GM19023 (cell line): ENCODE data around the gene ECT2L.

Experiments
- ATAC-seq: cut with Tn5 transposase; IDR thresholded peaks from one replicate; pipeline ENCODE4 v1.9.1; 2021; ENCODE audit warnings: mild to moderate bottlenecking, moderate library complexity; ENCODE audit not compliant: unreplicated experiment

ECT2L gene

DNA sequence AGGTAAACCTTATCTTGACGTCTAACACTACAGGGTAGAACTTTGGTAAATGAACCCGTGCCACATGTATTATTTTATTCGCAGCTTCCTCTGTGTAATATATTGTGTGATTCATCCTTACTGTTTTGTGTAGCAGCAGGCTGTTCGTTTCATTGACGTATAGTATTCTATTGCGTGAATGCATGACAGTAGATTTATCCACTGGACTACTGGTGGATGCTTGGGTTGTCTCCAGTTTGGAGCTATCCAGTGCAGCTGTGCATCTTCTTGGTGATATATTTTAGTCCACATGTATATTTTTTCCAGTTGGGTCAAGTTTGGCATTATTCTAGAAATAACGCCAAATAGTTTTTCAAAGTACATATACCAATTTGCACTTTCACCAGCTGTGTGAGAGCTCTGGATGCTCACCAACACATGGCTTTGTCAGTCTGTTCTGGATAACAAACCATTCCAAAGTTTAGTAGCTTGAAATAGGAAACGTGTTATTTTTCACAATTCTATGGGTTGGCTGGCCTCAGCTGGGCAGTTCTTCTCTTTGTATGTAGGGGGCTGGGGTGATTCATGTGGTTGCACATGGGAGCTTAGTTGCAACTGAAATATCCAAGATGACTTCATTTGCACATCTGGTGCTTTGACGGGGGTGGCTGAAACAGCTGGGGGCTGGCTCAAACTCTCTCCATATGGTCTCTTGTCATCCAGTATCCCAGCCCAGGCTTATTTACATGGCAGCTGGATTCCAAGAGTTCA lies 9.3 kb downstream of the ECT2L start:
- ATAC-seq = no peak

GRCh38 chr6:138806889-138807288 lies 11.0 kb downstream of the ECT2L start:
- ATAC-seq = no peak

DNA sequence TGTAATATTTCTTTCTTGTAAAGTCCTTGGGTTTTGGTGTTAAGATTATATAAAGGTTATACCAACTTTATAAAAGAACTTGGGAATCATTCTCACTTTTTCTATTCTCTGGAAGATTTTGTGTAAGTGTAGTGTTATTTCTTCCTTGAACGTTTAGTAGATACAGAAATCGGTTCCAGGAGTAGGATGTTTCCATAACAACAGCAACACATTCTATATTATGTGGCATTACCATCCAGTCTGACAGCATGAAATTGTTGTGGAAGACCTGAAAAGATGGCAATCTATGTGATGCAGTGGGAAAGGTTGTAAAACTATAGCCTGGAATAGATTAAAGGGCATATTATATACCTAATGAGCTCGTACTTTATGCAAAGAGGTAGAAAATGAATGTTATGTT lies 13.8 kb downstream of the ECT2L start:
- no peak for ATAC-seq

DNA sequence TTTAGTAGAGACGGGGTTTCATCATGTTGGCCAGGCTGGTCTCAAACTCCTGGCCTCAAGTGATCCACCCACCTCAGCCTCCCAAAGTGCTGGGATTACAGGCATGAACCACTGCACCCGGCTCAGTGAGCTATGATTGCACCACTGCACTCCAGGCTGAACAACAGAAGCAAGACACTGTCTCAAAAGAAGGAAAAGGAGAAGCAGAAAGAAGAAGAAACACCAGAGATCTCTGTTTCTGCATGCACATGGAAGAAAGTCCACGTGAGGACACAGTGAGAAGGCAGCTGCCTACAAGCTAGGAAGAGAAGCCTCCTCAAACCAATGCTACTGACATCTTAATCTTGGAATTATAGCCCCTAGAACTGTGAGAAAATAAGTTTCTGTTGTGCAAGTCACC lies 16.0 kb downstream of the ECT2L start:
- ATAC-seq = no peak

- ATAC-seq = no peak
Observed at GRCh38 chr6:138814179-138814834, 18.4 kb downstream of the ECT2L start.

GRCh38 chr6:138815221-138815620 lies 19.3 kb downstream of the ECT2L start:
- no peak for ATAC-seq

- ATAC-seq = peak; percentile 48
Observed at GRCh38 chr6:138815797-138816528, 20.1 kb downstream of the ECT2L start.

DNA sequence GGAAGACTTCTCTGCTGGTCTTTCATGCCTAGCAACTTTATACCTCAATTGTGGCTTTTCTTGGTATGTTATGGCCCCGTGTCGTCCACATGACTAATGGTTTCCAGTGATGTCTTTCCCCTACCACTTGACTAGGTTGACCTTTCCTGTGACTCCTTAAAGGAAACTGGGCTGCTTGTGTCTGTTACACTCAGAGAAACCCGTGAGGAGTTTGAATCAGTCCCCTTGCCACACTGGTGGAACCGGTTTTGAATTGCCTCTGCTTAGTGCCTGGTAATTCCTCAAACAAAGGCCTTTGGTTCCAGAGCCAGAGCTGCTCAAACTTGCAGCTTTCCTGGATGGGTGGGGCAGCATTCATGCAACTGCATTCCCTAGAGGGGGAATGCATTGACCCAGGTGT lies 21.9 kb downstream of the ECT2L start:
- ATAC-seq = no peak

GRCh38 chr6:138818496-138819194 lies 22.8 kb downstream of the ECT2L start:
- peak; percentile 61 for ATAC-seq

DNA sequence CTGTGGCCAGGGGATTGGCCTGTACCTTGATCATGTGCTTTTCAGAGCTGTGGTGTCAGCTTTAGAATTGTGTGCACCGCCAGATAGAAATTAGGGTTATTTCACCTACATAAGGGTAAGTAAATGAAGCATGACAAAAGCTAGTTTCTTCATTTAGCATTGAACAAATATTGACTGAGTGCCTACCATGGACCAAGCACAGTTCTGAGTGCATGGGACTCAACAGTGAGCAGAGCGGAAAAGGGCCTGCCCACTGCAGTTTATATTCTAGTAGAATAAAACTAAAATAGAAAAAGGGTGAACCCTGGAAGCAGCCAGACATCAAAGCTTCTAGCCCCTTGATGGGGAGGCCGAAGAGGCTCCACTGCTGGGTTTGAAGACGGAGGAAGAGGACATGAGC lies 25.6 kb downstream of the ECT2L start:
- ATAC-seq = no peak

DNA sequence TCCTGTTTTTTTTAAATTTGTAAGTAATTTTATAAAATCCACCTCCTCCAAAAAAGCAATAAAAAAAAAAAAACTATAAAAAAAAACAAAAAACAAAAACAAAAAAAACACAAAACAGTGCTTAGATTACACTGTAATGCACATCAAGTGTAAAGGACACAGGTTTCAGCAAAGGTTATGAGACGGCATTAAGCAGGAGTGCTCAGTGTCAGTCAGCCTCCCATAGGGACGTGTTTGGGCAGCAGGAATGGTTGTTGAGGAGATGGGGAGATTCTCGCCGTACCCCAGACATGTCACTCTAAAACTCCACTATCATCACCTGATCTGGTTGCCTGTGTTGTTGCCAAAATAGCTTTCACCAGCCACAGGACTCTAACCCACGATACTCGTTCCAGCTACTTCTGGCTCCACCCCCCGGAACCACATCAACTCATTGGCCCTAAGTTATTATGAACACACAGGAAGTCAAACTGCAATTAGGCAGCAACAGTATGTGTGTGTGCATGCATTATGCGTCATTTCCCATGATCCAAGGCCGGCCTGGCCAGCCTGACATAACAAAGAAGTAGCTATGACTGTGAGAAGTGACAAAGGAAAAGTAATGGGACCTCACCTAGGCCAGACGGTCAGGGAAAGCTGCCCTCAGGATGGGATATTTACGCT lies 28.7 kb downstream of the ECT2L start:
- ATAC-seq = no peak

GRCh38 chr6:138830248-138830647 lies 34.4 kb downstream of the ECT2L start:
- ATAC-seq = no peak

DNA sequence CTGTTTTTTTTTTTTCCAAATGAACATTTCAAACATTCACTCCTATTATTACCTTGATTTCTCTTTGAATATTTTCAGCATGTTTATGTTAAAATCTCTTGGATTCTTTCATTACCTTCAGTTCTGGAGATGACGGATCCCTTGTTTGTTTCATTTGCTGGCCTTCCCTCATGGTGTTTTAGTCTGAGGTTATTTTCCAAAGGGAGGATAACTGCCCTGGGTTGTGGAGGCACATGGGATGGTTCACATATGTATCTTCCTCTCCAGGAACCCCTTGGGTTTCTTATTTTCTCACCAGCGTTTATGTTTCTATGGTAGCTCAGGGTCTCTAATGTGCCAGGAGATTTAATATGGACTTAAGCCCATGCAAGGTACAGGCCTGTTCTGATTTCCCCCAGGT lies 36.3 kb downstream of the ECT2L start:
- ATAC-seq = no peak

DNA sequence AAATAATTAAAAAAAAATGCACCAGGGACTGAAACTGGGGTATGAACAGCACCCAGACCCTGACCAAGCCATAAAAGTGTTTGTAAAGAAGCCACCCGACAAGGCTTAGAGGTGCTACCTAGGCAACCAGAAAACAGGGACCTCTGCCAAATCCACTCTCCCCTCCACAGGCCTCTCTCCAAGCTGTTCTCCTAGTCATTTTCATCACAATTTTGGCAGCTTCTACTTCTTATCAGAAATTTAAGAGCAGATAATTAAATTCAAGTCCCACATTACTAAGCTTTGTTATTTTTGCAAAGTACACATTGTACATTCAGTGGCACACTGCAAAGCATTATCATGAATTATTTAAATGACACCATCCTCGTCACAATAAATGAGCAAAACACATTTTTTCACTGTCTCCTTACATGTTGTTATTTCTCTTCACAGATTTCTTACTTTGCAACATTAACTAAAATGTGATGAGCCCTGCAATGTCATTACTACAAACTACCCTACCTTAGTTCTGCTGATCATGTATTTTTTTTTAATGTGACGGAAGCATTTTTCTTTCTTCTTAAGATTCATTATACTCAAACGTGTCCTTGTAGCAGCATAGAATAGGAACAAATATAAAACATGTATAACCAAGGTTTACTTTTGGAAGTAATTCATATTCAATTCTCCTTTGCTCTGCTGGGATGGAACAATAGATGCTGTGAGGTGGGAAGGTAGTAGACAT lies 38.1 kb downstream of the ECT2L start:
- no peak for ATAC-seq

DNA sequence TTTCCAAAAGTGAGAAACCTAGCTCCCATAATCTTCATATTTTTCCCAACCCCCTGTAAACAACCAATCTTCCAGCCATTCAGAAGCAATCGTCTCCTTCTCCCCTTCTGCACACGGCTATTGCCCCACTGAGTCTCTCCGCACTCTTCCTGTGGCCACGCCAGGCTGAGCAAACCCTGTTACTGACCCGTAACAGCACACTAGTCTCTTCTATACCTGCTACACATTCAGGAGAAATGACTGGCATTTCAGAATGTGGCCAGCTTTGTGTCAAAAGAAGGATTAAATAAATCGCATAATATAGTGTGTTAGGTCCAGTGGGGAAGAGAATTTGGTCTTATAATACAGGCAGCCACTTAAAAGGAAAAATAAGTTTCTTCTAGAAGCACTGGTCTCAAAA lies 41.4 kb downstream of the ECT2L start:
- no peak for ATAC-seq

GRCh38 chr6:138844192-138844591 lies 48.3 kb downstream of the ECT2L start:
- no peak for ATAC-seq

DNA sequence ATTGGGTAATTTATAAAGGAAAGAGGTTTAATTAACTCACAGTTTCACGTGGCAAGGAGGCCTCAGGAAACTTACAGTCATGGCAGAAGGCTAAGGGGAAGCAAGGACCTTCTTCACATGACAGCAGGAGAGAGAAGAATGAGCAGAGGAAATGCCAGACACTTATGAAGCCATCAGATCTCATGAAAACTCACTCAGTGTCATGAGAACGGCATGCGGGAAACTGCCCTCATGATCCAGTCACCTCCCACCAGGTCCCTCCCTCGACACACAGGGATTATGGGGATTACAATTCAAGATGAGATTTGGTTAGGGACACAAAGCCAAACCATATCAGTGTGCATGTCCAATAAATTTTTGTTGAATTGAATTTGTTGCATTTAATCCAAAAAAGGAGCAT lies 52.0 kb downstream of the ECT2L start:
- ATAC-seq = no peak

DNA sequence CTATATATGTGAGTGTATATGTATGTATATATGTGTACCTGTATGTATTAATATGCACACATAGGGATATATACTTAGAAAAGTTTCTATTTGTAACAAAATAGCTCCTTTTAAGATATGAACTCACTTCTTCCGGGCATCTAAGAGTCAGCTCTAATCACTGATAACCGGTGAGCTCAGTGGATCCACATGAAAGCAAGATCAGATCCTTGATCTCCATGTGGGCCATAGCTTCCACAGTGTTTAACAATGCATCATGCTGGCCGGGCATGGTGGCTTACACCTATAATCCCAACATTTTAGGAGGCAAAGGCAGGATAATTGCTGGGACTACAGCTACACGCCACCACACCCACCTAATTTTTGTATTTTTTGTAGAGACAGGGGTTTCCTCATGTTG lies 52.6 kb downstream of the ECT2L start:
- ATAC-seq = no peak

- no peak for ATAC-seq
Observed at GRCh38 chr6:138849791-138850190, 53.9 kb downstream of the ECT2L start.

- ATAC-seq = no peak
Observed at GRCh38 chr6:138856654-138857053, 60.8 kb downstream of the ECT2L start.
